Uterus (tissue), 4 donors: ENCODE results near the gene ADH1C. TPM values are rescaled to one million over a fixed set of nuclear protein-coding genes. Genes with fewer than 3 reads are reported as not detected.

Source experiments
- DNase-seq, 2 donors: peaks; one replicate each; pipeline ENCODE4 v3.0.0-alpha.2; 2019 to 2020
- H3K27ac ChIP-seq, 2 donors: fragments of 200-600 bp; sonication (generic); 1 replicate in 1 of 2; 2 replicates in 1 of 2; pipeline ENCODE4 v1.5.1; 2016 to 2018
- H3K27me3 ChIP-seq, 2 donors: fragments of 200-600 bp; sonication (generic); one replicate each; pipeline ENCODE4 v1.5.1; 2018 to 2019; ENCODE audit warnings: control low read depth in 1 of 2
- H3K36me3 ChIP-seq, 2 donors: fragments of 200-600 bp; sonication (generic); one replicate each; pipeline ENCODE4 v1.5.1; 2019; ENCODE audit warnings: control low read depth in 1 of 2
- H3K4me1 ChIP-seq, 2 donors: fragments of 200-600 bp; sonication (generic); one replicate each; pipeline ENCODE4 v1.5.1; 2018 to 2019; ENCODE audit warnings: control low read depth in 1 of 2
- H3K4me3 ChIP-seq, 2 donors: fragments of 200-600 bp; sonication (generic); 1 replicate in 1 of 2; 2 replicates in 1 of 2; pipeline ENCODE4 v1.5.1; 2018 to 2019; ENCODE audit warnings: mild to moderate bottlenecking in 1 of 2
- H3K9me3 ChIP-seq, 2 donors: fragments of 200-600 bp; sonication (generic); one replicate each; pipeline ENCODE4 v1.5.1; 2019; ENCODE audit warnings: control low read depth in 1 of 2
- CTCF ChIP-seq, 4 experiments: fragments of 200-600 bp in 2 of 4; fragments of 450-650 bp in 2 of 4; sonication (generic) in 2 of 4; IDR thresholded peaks; one replicate each; pipeline ENCODE4 v1.5.1; 2016 to 2019; ENCODE audit warnings: antibody characterized with exemption in 4 of 4, mild to moderate bottlenecking in 2 of 4, moderate library complexity in 1 of 4
- POLR2A ChIP-seq, 2 donors: fragments of 450-650 bp; IDR thresholded peaks; one replicate each; pipeline ENCODE4 v1.6.1; 2016; ENCODE audit warnings: antibody characterized with exemption in 2 of 2, mild to moderate bottlenecking in 1 of 2, moderate library complexity in 1 of 2
- intact Hi-C: fragments of 100-400 bp; cut with DNase I; formaldehyde crosslinking; loops from one replicate; pipeline ENCODE4 v1.15.1; 2023; ENCODE audit warnings: low total_unique reads
- total RNA-seq, 4 donors: library from RNA; depleted of rRNA in 3 of 4; stranded (reverse); fragments of >200 nt in 3 of 4; gene quantifications; one replicate each; pipeline versions ENCODE4 v1.1.0 to v1.2.4, GENCODE V29; 2014 to 2023
- donor health status: DM: yes; HTN: yes; CAD: no.

ADH1C gene
- total RNA-seq, 4 donors from 2014 or later: 0.29 to 4.7 (median 2.3) TPM

DNA sequence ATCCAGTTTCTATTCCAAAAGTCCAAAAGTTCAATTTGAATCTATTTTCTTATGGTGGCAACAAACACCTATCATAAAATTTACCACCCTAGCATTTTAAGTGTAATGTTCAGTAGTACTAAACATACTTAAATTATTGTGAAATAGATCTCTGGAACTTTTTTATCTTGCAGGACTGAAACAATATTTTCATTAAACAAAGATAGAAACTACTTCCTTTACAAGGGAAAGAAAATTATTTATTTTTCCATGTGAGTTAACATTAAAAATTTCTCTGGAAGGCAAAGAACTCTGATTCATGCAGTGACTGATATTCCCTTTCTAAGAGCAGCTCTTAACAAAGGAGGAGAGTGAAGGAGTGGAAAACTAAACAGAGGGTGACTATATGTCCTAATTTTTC, 42.4 kb upstream of the ADH1C start:
- intact Hi-C loops: no loop called here
- H3K4me3 ChIP-seq: no peak overlapping the region
- H3K27ac ChIP-seq: peak overlapping the region; percentile 83 to 88
- no peaks in the 10 kb centered on the region for H3K27me3 ChIP-seq
- no peak for DNase-seq
- peaks cover 0 to 1% of the 10 kb centered on the region in 2 donors for H3K9me3 ChIP-seq
- H3K4me1 ChIP-seq: peaks cover 8 to 11% of the 10 kb centered on the region in 2 donors
- TF ChIP-seq POLR2A (IDR thresholded peaks at IDR 0.05) (no peak), CTCF (IDR thresholded peaks at IDR 0.05) (no peak)
- H3K36me3 ChIP-seq: no peaks in the 10 kb centered on the region

DNA sequence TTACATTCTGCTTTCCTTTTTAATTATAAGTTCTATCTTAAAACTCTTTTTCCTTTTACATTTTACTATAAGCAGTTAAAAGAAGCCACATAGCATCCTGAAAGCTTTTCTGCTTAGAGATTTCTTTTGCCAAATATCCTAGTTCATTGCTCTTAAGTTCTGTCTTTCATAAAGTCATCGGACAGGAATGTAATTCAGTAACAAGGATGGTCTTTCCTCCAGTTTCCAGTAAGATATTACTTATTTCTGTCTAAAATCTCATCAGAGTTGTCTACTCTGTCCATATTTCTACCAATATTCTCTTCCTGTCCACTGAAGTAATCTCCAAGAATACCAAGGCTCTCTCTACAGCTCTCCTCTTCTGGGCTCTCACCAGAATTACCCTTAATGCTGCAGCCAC, 37.5 kb upstream of the ADH1C start:
- TF ChIP-seq CTCF (IDR thresholded peaks at IDR 0.05) (no peak), POLR2A (IDR thresholded peaks at IDR 0.05) (no peak)
- peaks cover 0 to 5% of the 10 kb centered on the region in 2 donors for H3K4me1 ChIP-seq
- peaks cover 0 to 10% of the 10 kb centered on the region in 2 donors for H3K9me3 ChIP-seq
- H3K27ac ChIP-seq: peak overlapping the region; percentile 92 to 93
- H3K36me3 ChIP-seq: no peaks in the 10 kb centered on the region
- no peak for DNase-seq
- intact Hi-C loops: no loop called here
- H3K27me3 ChIP-seq: no peaks in the 10 kb centered on the region
- no peak overlapping the region for H3K4me3 ChIP-seq

DNA sequence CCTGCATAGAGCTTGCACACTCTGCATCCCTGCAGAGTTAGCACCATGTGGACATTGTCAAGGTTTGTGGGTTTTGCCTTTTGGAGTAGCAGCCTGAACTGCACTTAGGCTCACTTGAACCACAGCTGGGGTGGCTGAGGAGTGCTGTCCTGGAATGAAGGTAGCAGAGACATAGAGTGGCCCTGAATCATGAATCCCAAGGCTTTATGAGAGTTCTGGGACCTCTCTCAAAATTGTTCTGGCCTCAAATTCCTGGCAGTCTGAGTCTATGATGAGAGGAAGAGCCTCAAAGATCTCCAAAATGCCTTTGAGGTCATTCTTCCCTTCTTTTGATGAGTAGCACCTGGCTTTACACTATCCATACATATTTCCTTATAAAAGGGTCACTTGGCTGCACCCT, 37.1 kb upstream of the ADH1C start:
- Histone ChIP-seq H3K4me3 (no peak overlapping the region), H3K36me3 (no peaks in the 10 kb centered on the region), H3K27ac (peak overlapping the region; percentile 92 to 93), H3K4me1 (peaks cover 0 to 6% of the 10 kb centered on the region in 2 donors), H3K9me3 (peaks cover 0 to 10% of the 10 kb centered on the region in 2 donors), H3K27me3 (no peaks in the 10 kb centered on the region)
- intact Hi-C loops: no loop called here
- DNase-seq: peak in 1 of 2 donors; percentile 28
- TF ChIP-seq CTCF (IDR thresholded peaks at IDR 0.05) (no peak), POLR2A (IDR thresholded peaks at IDR 0.05) (no peak)

GRCh38 chr4:99383833-99384392, 31.4 kb upstream of the ADH1C start:
- peak; percentile 77 to 84 for DNase-seq
- Histone ChIP-seq H3K27me3 (no peaks in the 10 kb centered on the region), H3K4me1 (peaks cover 0 to 2% of the 10 kb centered on the region in 2 donors), H3K9me3 (no peaks in the 10 kb centered on the region), H3K27ac (peak overlapping the region; percentile 92 to 93), H3K4me3 (no peak overlapping the region), H3K36me3 (no peaks in the 10 kb centered on the region)
- intact Hi-C loops: no loop called here
- TF ChIP-seq POLR2A (IDR thresholded peaks at IDR 0.05) (no peak), CTCF (IDR thresholded peaks at IDR 0.05) (no peak)

DNA sequence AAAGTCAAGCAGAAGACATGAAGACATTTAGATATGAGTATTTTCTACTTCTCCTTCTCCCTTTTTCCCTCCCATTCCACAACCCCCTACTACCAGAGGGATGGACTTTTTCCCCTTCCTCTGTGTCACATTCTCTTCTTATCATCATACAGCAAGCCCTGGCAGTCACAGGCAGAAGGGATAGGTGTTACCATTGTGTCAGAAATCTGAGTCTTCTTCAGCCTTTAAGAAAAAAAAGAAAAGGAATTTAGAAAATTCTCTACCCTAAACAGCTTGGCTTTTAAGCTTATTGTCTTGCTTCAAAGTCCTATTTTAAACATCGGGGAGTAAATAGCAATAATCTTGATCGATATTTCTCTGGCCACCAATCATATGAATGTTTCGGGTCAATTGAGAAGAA, 30.9 kb upstream of the ADH1C start:
- intact Hi-C loops: no loop called here
- H3K36me3 ChIP-seq: no peaks in the 10 kb centered on the region
- H3K9me3 ChIP-seq: no peaks in the 10 kb centered on the region
- H3K27ac ChIP-seq: peak overlapping the region; percentile 92 to 93
- DNase-seq: no peak
- peaks cover 0 to 2% of the 10 kb centered on the region in 2 donors for H3K4me1 ChIP-seq
- H3K4me3 ChIP-seq: no peak overlapping the region
- no peaks in the 10 kb centered on the region for H3K27me3 ChIP-seq
- TF ChIP-seq CTCF (IDR thresholded peaks at IDR 0.05) (no peak), POLR2A (IDR thresholded peaks at IDR 0.05) (no peak)
